ENCODE measurements around the gene ZMYM4.

ZMYM4 gene

DNA sequence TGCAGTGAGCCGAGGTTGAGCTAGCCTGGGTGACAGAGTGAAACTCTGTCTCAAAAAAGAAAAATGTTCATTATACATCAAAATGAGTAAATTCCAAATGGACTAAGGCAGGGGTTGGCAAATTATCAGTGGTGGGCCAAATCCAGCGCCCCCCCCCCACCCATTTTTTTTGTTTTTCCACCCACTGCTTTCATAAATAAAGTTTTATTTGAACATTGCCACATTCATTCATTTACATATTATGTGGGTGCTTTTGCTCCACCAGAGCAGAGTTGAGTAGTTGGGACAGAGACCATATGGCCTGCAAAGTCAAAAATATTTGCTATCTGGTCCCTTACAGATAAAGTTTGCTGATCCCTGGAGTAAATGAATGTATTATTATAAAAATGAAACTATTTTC, 99.4 kb downstream of the ZMYM4 start:
- H3K4me3 ChIP-seq (ENCODE audit: low read length) = no peak overlapping the region
- peaks cover 15% of the 10 kb centered on the region for H3K36me3 ChIP-seq (ENCODE audit: control insufficient read depth, low read length)
- no peak overlapping the region for H3K27ac ChIP-seq (ENCODE audit: low read depth, low read length)
- no peak overlapping the region for H3K4me2 ChIP-seq (ENCODE audit: low read length)
- peaks cover 21% of the 10 kb centered on the region for H3K4me1 ChIP-seq (ENCODE audit: control insufficient read depth, low read length)
- H3K9me2 ChIP-seq (replicated peaks; ENCODE audit: control insufficient read depth, low read length) = no peaks in the 10 kb centered on the region
- no peaks in the 10 kb centered on the region for H3K27me3 ChIP-seq (ENCODE audit: control insufficient read depth, low read length)
- H3K79me2 ChIP-seq (ENCODE audit: control insufficient read depth, low read length) = no peaks in the 10 kb centered on the region
- no peak for TF ChIP-seq EZH2phosphoT487 (IDR thresholded peaks at IDR 0.05; ENCODE audit: borderline replicate concordance, low read length)
- TF ChIP-seq, protein P1, sequence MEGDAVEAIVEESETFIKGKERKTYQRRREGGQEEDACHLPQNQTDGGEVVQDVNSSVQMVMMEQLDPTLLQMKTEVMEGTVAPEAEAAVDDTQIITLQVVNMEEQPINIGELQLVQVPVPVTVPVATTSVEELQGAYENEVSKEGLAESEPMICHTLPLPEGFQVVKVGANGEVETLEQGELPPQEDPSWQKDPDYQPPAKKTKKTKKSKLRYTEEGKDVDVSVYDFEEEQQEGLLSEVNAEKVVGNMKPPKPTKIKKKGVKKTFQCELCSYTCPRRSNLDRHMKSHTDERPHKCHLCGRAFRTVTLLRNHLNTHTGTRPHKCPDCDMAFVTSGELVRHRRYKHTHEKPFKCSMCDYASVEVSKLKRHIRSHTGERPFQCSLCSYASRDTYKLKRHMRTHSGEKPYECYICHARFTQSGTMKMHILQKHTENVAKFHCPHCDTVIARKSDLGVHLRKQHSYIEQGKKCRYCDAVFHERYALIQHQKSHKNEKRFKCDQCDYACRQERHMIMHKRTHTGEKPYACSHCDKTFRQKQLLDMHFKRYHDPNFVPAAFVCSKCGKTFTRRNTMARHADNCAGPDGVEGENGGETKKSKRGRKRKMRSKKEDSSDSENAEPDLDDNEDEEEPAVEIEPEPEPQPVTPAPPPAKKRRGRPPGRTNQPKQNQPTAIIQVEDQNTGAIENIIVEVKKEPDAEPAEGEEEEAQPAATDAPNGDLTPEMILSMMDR (IDR thresholded peaks at IDR 0.05; ENCODE audit: low read depth, low read length, poor library complexity, severe bottlenecking) = no peak
- H3F3A ChIP-seq (ENCODE audit: control insufficient read depth, insufficient read depth) = peaks cover 19% of the 10 kb centered on the region; the same call in 1 of the 2 replicates
- H4K20me1 ChIP-seq (ENCODE audit: control insufficient read depth, insufficient read depth, low read depth, low read length) = no peaks in the 10 kb centered on the region
- H3K9me3 ChIP-seq (ENCODE audit: control insufficient read depth, insufficient read depth, low read length) = no peaks in the 10 kb centered on the region

DNA sequence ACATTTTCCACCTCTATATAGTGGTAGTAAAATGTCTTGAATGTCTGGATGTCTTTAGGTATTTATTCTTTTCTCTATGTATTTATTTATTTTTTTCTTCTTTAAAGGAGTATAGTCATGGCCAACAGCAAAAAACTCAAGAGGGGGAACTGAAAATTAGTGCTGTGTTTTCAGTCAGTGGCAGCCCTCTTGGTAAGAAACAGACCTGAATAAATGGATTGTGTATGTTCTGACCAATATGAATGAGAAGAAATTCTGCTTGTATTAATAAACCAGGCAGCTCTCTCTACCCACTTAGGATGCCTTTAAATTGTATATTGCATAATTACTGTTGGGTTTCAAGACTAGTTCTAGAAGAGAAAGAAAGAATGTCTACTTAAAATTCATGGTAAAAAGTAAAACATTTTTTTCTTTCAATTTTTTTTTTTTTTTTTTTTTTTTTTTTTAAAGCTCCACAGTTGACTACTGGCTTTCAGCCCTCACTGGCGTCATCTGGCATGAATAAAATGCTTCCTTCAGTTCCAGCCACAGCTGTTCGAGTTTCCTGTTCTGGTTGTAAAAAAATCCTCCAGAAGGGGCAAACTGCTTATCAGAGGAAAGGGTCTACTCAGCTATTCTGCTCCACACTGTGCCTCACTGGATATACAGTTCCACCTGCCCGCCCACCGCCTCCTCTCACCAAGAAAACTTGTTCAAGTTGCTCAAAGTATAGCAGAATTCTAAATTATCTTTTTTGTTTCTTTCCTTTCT, 101.6 kb downstream of the ZMYM4 start:
- Histone ChIP-seq H3K79me2 (ENCODE audit: control insufficient read depth, low read length) (no peaks in the 10 kb centered on the region), H3K4me1 (ENCODE audit: control insufficient read depth, low read length) (peaks cover 3% of the 10 kb centered on the region), H3K4me3 (ENCODE audit: low read length) (no peak overlapping the region), H3K9me3 (ENCODE audit: control insufficient read depth, insufficient read depth, low read length) (no peaks in the 10 kb centered on the region), H3K9me2 (replicated peaks; ENCODE audit: control insufficient read depth, low read length) (no peaks in the 10 kb centered on the region), H3K36me3 (ENCODE audit: control insufficient read depth, low read length) (0 out of 2 replicates have a peak, but pooled peaks cover 5% of the 10 kb centered on the region), H3K27me3 (ENCODE audit: control insufficient read depth, low read length) (no peaks in the 10 kb centered on the region), H4K20me1 (ENCODE audit: control insufficient read depth, insufficient read depth, low read depth, low read length) (no peaks in the 10 kb centered on the region), H3F3A (ENCODE audit: control insufficient read depth, insufficient read depth) (peaks cover 11% of the 10 kb centered on the region; the same call in 1 of the 2 replicates), H3K27ac (ENCODE audit: low read depth, low read length) (no peak overlapping the region), H3K4me2 (ENCODE audit: low read length) (no peak overlapping the region)
- TF ChIP-seq, protein P1 (IDR thresholded peaks at IDR 0.05; ENCODE audit: low read depth, low read length, poor library complexity, severe bottlenecking) = no peak
- no peak for TF ChIP-seq EZH2phosphoT487 (IDR thresholded peaks at IDR 0.05; ENCODE audit: borderline replicate concordance, low read length)

DNA sequence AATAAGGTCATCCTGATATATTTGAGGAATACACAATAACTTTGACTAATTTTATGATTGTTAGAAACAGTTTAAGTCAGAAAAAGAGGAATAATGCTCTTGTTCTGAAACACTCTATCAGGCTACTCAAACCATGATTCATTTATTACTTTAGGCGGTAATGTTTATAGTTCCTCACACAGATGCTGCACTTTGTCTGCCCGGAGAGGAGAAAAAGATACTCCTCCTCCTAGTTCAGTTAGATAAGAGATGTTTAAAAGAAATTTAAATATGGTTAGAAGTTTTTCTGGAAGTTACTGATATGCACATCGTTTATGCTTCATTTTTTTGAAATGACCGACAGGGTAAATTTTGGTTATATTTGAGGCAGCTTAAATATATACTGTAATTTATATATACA, 103.0 kb downstream of the ZMYM4 start:
- no peak overlapping the region for H3K4me2 ChIP-seq (ENCODE audit: low read length)
- H4K20me1 ChIP-seq (ENCODE audit: control insufficient read depth, insufficient read depth, low read depth, low read length) = no peaks in the 10 kb centered on the region
- no peak for TF ChIP-seq EZH2phosphoT487 (IDR thresholded peaks at IDR 0.05; ENCODE audit: borderline replicate concordance, low read length)
- TF ChIP-seq, protein P1 (IDR thresholded peaks at IDR 0.05; ENCODE audit: low read depth, low read length, poor library complexity, severe bottlenecking) = no peak

More for the DNA sequence above, 103.0 kb downstream of the ZMYM4 start:
- H3K4me1 ChIP-seq (ENCODE audit: control insufficient read depth, low read length) = no peaks in the 10 kb centered on the region
- H3F3A ChIP-seq (ENCODE audit: control insufficient read depth, insufficient read depth) = peaks cover 11% of the 10 kb centered on the region; the same call in 1 of the 2 replicates
- no peaks in the 10 kb centered on the region for H3K27me3 ChIP-seq (ENCODE audit: control insufficient read depth, low read length)
- H3K9me3 ChIP-seq (ENCODE audit: control insufficient read depth, insufficient read depth, low read length) = no peaks in the 10 kb centered on the region
- H3K27ac ChIP-seq (ENCODE audit: low read depth, low read length) = no peak overlapping the region
- no peaks in the 10 kb centered on the region for H3K9me2 ChIP-seq (replicated peaks; ENCODE audit: control insufficient read depth, low read length)
- no peak overlapping the region for H3K4me3 ChIP-seq (ENCODE audit: low read length)
- 0 out of 2 replicates have a peak, but pooled peaks cover 5% of the 10 kb centered on the region for H3K36me3 ChIP-seq (ENCODE audit: control insufficient read depth, low read length)
- no peaks in the 10 kb centered on the region for H3K79me2 ChIP-seq (ENCODE audit: control insufficient read depth, low read length)
